A673 (cell line): ENCODE results near the gene KLB. TPM values are rescaled to one million over a fixed set of nuclear protein-coding genes. Genes with fewer than 3 reads are reported as not detected.
"Not testable (repeated sequence)": the region's sequence is repeated elsewhere in the genome, so short reads cannot be mapped to it uniquely, and the experiment has no call there.

Experiments
- BruUV-seq: library from RNA; stranded (reverse); fragments of 400-500 nt; replicated peaks from 2 replicates; lab custom pipeline; 2021; lab: Mats Ljungman, UMichigan
- CTCF ChIA-PET: fragments of 300-600 bp; sonication (Branson Sonifier 250); formaldehyde crosslinking; loops from one replicate; lab custom pipeline; 2022; ENCODE audit warnings: antibody characterized with exemption; lab: Charles Lee
- POLR2A ChIA-PET: fragments of 300-600 bp; sonication (Branson Sonifier 250); formaldehyde crosslinking; loops from one replicate; lab custom pipeline; 2022; ENCODE audit warnings: antibody characterized with exemption; ENCODE audit not compliant: low non-redundant PET; lab: Charles Lee
- DNase-seq: peaks from one replicate; pipeline ENCODE4 v3.0.0-alpha.2; 2015; ENCODE audit warnings: low spot score
- H3K27ac ChIP-seq: fragments of 200-600 bp; sonication (generic); 2 replicates; pipeline ENCODE4 v1.5.1; 2016; ENCODE audit warnings: mixed run types, low read depth, mild to moderate bottlenecking, mixed read lengths, antibody characterized with exemption, low read length; ENCODE audit not compliant: poor library complexity, severe bottlenecking
- H3K27me3 ChIP-seq: fragments of 200-600 bp; sonication (generic); replicated peaks from 2 replicates; pipeline ENCODE4 v1.6.1; 2017; ENCODE audit warnings: mixed run types, low read depth, mild to moderate bottlenecking, mixed read lengths, antibody characterized with exemption, low read length; ENCODE audit not compliant: insufficient read depth, poor library complexity
- H3K36me3 ChIP-seq: fragments of 200-600 bp; sonication (generic); 2 replicates; pipeline ENCODE4 v1.6.1; 2016; ENCODE audit warnings: mixed run types, mild to moderate bottlenecking, mixed read lengths, antibody characterized with exemption, low read length; ENCODE audit not compliant: insufficient read depth, poor library complexity, severe bottlenecking
- H3K4me1 ChIP-seq: fragments of 200-600 bp; sonication (generic); 2 replicates; pipeline ENCODE4 v1.6.1; 2017; ENCODE audit warnings: mixed run types, mild to moderate bottlenecking, mixed read lengths, antibody characterized with exemption, low read length; ENCODE audit not compliant: insufficient read depth, poor library complexity, severe bottlenecking
- H3K4me3 ChIP-seq: fragments of 200-600 bp; sonication (generic); 2 replicates; pipeline ENCODE4 v1.5.1; 2016; ENCODE audit warnings: low read depth, mixed run types, mild to moderate bottlenecking, mixed read lengths, low read length; ENCODE audit not compliant: poor library complexity, severe bottlenecking
- H3K9me3 ChIP-seq: fragments of 200-600 bp; sonication (generic); 2 replicates; pipeline ENCODE4 v1.6.1; 2016; ENCODE audit warnings: mixed run types, low read depth, mild to moderate bottlenecking, mixed read lengths, antibody characterized with exemption, low read length; ENCODE audit not compliant: poor library complexity, severe bottlenecking
- EZH2 ChIP-seq: fragments of 200-600 bp; sonication (generic); IDR thresholded peaks from 2 replicates; pipeline ENCODE4 v1.6.1; 2017; ENCODE audit warnings: borderline replicate concordance, low read depth, mild to moderate bottlenecking, mixed read lengths, antibody characterized with exemption, low read length; ENCODE audit not compliant: poor library complexity, severe bottlenecking
- intact Hi-C: fragments of 100-400 bp; cut with micrococcal nuclease; formaldehyde crosslinking; loops from one replicate; pipeline ENCODE4 v1.10.0; 2022; ENCODE audit not compliant: unreplicated experiment
- total RNA-seq: library from RNA; stranded (reverse); gene quantifications from 2 replicates; pipeline ENCODE4 v1.2.3, GENCODE V29; 2021
- TF ChIP-seq, protein P1 (sequence below): fragments of 300-800, 200-600 bp; sonication (generic); conservative IDR thresholded peaks from 2 replicates; pipeline ENCODE4 v1.5.1; 2017; ENCODE audit warnings: low read depth, mild to moderate bottlenecking, antibody characterized with exemption, low read length, moderate library complexity, mixed read lengths

The KLB gene
- total RNA-seq, 1 experiment from 2014 or later = not detected

- Histone ChIP-seq H3K27me3 (no peaks in the 10 kb centered on the region), H3K36me3 (no peaks in the 10 kb centered on the region), H3K27ac (no peak overlapping the region), H3K4me1 (no peaks in the 10 kb centered on the region), H3K4me3 (no peak overlapping the region), H3K9me3 (no peaks in the 10 kb centered on the region)
- no peak for DNase-seq
- ChIA-PET POLR2A (no interaction called here), CTCF (no interaction called here)
- BruUV-seq = no TSS peak
- intact Hi-C loops = no loop called here
- TF ChIP-seq EZH2 = no peak
- TF ChIP-seq, protein P1, sequence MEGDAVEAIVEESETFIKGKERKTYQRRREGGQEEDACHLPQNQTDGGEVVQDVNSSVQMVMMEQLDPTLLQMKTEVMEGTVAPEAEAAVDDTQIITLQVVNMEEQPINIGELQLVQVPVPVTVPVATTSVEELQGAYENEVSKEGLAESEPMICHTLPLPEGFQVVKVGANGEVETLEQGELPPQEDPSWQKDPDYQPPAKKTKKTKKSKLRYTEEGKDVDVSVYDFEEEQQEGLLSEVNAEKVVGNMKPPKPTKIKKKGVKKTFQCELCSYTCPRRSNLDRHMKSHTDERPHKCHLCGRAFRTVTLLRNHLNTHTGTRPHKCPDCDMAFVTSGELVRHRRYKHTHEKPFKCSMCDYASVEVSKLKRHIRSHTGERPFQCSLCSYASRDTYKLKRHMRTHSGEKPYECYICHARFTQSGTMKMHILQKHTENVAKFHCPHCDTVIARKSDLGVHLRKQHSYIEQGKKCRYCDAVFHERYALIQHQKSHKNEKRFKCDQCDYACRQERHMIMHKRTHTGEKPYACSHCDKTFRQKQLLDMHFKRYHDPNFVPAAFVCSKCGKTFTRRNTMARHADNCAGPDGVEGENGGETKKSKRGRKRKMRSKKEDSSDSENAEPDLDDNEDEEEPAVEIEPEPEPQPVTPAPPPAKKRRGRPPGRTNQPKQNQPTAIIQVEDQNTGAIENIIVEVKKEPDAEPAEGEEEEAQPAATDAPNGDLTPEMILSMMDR = peak; percentile 46
Observed at GRCh38 chr4:39410415-39410814, 3.7 kb downstream of the KLB start.

- H3K4me3 ChIP-seq, BruUV-seq, H3K4me1 ChIP-seq, H3K27me3 ChIP-seq, DNase-seq, H3K27ac ChIP-seq, intact Hi-C loops, H3K36me3 ChIP-seq, CTCF ChIA-PET, H3K9me3 ChIP-seq: not testable (repeated sequence)
- POLR2A ChIA-PET = interaction anchor here (0.6 kb wide), 1 partner anchor 27 kb away, joined by 5 read pairs; no protein-coding TSS in a partner anchor
Observed at GRCh38 chr4:39411561-39411960, 4.8 kb downstream of the KLB start.

GRCh38 chr4:39415678-39416283 is 9.1 kb downstream of the KLB start:
- no peaks in the 10 kb centered on the region for H3K36me3 ChIP-seq
- no TSS peak for BruUV-seq
- CTCF ChIA-PET = interaction anchor here (0.6 kb wide), 1 partner anchor 12 kb away, joined by 4 read pairs; no protein-coding TSS in a partner anchor

More at GRCh38 chr4:39415678-39416283, 9.1 kb downstream of the KLB start:
- H3K27ac ChIP-seq = no peak overlapping the region
- no peak for TF ChIP-seq EZH2
- TF ChIP-seq, protein P1 = no peak
- DNase-seq = no peak
- no peaks in the 10 kb centered on the region for H3K27me3 ChIP-seq
- H3K4me3 ChIP-seq = no peak overlapping the region
- no peaks in the 10 kb centered on the region for H3K9me3 ChIP-seq
- intact Hi-C loops = no loop called here
- H3K4me1 ChIP-seq = no peaks in the 10 kb centered on the region
- POLR2A ChIA-PET = no interaction called here
